Activated T-cell treated with anti-CD3 and anti-CD28 coated beads for 4 hours (primary cell): ENCODE data around the gene UMPS.
"Not testable (repeated sequence)": the region's sequence is repeated elsewhere in the genome, so short reads cannot be mapped to it uniquely, and the experiment has no call there.

Source experiments
- DNase-seq: peaks from one replicate; pipeline ENCODE4 v3.0.0-alpha.2; 2020

UMPS gene

DNA sequence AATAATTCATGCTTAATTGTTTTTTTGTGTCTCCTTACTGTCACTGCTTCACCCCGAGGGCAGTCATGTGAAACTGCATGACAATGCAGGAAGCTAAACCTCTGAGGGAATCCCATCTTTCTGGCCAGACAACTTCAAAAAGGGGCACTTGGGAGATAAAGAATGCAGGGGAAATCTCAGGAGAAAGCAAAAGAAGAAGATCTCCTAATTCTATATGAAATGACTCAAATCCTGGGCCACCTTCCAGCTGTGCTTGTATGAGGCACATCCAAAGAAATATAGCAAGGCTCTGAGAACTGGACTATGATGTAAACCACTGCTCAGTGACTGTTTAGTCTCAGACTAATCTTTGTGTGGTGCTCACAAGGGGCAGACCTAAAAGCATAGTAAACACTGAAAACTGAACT, 22.6 kb upstream of the UMPS start:
- DNase-seq: no peak

GRCh38 chr3:124714223-124714853, 15.9 kb upstream of the UMPS start:
- no peak for DNase-seq

- DNase-seq: no peak
These were observed 7.7 kb upstream of the UMPS start for GRCh38 chr3:124722589-124722988.

DNA sequence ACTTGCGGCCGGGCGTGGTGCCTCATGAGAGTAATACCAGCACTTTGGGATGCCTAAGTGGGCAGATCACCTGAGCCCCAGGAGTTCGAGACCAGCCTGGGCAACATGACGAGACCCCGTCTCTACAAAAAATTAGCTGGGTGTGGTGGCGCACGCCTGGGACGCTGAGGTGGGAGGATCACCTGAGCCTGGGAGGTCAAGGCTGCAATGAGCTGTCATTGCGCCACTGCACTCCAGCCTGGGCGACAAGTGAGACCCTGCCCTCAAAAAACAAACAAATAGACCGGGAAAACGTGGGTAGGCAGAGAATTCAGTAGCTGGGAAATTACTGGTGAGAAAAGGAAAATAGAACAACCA, 667 bp downstream of the UMPS start:
- no peak for DNase-seq

- no peak for DNase-seq
These were observed 1.5 kb downstream of the UMPS start for GRCh38 chr3:124731760-124732159.

DNA sequence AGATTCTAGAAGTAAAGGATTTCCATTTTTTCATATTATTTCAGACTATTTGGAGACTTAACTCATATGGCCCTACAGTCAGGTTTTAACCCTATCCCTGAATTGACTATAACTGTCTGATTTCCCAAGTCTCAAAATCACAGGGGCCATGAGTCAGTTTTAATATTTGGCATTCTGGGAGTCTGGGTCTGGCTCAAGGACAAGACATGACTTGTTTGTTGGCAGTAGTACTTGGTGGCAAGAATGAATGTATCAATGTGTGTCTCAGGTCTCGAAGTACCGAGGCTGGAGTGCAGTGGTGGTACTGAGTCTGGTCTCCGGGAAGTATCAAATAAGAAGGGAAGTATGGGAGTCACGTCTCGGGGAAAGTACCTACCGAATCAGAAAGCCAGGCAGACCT, 10.8 kb downstream of the UMPS start:
- no peak for DNase-seq

- no peak for DNase-seq
These were observed 15.5 kb downstream of the UMPS start for GRCh38 chr3:124745756-124746155.

DNA sequence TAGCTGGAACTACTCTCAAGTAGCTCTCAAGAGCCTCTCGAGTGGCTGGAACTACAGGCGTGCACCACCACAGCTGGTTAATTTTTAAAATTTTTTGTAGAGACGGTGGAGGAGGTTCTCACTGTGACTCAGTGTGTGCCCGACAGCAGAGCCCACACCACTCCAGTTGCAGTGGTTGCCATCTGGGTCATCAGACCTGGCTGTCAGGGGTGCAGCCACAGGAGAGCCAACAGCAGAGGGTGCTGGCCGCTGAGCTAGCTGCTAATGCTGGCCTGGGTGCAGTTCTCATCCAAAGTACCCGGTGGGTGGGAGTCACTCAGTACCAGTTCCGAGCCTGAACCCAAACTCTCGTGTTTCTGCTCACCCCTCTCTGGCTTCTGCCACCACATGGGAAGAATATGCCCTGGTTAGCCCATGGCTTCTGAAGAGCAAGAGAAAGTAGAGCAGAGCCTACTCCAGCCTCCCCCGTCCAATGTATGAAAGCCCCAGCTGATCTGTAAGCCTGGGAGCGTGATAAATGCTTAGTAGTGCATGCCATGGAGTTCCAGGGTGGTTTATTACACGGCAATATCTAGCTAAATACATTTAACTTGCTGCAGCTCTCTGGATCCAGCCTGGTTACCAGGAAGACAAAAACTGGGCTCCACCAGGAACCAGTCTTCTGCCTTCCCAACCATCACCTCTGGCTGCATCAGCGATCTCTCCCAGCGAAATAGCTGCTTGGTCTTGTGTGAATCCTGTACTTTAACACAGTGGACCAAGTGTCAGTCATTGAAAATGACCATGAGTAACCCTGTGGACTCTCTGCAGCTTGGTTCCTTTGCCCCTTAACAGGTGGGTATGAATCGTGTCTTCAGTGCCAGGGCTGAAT, 17.1 kb downstream of the UMPS start:
- DNase-seq: no peak

DNA sequence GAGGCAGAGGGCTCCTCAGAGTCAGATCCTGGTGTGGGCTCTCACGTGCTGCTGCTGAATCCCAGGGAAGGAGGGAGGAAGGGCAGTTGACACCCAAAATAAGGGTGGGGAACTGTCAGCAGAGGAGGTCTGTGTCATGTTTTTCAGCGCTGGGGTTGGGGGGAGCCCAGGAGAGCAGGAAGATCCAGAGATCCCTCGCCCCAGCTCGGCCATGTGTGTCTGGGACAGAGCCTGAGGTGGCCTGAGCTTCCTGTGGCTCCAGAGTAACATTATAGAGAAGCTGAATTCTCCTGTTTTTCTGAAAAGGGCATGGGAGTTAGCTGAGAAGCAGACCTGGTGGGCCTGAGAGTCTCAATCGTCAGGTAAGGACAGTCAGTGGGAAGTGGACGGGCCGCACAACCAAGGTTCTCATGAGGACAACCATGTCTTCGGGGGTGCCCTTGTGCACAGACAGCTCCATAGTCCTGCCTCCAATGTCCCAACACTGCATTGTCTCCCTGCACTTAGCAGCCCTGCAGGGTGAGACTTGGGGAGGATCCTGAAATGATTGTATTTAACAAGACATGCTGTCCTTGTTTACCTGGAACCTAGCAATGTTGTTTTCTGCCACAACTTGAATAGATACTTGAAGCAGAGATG, 18.4 kb downstream of the UMPS start:
- no peak for DNase-seq

GRCh38 chr3:124749877-124750276, 19.6 kb downstream of the UMPS start:
- DNase-seq: not testable (repeated sequence)

- DNase-seq: no peak
These were observed 21.2 kb downstream of the UMPS start for GRCh38 chr3:124751501-124751900.

GRCh38 chr3:124752051-124752450, 21.8 kb downstream of the UMPS start:
- no peak for DNase-seq

- DNase-seq: not testable (repeated sequence)
These were observed 27.7 kb downstream of the UMPS start for GRCh38 chr3:124757926-124758325.

DNA sequence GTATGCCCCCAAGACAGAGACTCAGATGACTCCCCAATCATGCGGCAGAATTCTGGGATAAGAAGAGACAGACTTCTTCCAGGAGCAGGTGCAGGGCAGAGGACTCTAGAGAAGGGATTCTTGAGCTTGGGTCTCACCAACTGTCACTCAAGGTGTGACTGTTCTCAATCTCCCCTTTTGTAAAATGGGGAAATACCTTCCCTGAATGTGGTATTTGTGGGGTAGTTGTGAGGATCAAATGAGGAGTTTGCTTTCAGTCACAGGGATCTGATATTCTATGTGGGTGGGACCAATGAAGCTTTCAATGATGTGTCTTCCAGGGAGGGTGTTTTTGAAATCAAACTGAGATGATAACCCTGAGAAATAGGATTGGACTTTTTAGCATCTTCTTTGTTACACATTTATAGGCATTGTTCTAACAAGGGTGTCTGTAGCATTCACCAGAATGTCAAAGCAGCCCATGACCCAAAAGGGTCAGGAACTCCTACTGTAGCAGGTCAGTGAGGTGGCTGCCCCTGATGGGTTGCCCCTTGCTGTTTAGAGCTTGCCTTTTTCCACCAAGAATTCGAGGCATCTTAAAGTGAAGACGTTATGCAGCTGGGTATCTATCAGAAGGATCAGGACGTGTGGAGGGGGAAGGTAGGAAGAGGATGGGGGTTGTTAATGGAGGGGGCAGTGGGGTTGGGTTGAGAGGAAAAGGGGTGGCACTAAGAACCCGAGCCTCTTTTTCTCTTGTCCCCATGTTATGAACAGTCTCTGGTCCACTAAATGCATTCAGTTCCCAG, 28.8 kb downstream of the UMPS start:
- DNase-seq: no peak

- no peak for DNase-seq
These were observed 29.6 kb downstream of the UMPS start for GRCh38 chr3:124759666-124760401.

GRCh38 chr3:124760601-124761000, 30.3 kb downstream of the UMPS start:
- DNase-seq: no peak

- DNase-seq: peak; percentile 72
These were observed 31.1 kb downstream of the UMPS start for GRCh38 chr3:124761250-124761796.

- DNase-seq: no peak
These were observed 31.8 kb downstream of the UMPS start for GRCh38 chr3:124761935-124762660.

- no peak for DNase-seq
These were observed 32.4 kb downstream of the UMPS start for GRCh38 chr3:124762661-124763011.

GRCh38 chr3:124763206-124763605, 33.0 kb downstream of the UMPS start:
- no peak for DNase-seq

DNA sequence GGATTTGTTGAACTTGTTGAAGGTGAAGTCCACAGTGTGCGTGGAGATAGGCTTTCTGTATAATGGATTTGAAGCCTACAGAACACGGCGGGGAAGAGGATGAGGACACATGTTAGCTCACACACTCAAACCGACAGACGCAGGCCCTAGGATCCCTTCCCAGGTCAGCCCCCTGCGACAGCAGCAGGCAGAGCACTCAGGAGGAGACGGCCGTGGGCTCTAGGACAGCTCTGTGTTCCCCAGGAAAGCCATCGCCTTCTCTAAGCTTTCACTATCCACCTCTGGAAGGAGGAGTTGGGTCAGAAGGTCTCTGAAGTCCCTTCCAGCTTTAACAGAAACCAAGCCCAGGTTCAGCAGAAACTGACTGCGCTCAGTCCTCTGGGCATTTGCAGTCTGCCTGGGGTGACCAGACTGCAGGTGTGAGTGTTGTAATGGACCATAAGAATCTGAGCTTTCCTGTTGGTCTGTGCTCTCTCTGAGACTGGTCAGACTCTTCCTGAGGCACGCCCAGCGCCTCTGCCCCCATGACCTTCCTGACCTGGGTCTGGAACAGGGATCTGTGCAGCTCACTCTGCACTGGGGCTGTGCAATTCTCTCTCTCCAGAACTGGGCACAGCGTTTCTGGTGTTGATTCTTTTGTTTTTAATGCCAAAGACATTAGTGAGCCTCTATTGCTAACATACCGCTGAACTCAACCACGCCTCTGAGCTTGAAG, 33.5 kb downstream of the UMPS start:
- DNase-seq: no peak
